NCI-H1048 (cell line): ENCODE measurements around the gene POPDC2.

Experiments
- DNase-seq: peaks from one replicate; lab custom pipeline; 2025; lab: John Stamatoyannopoulos, UW

The POPDC2 gene

GRCh38 chr3:119669906-119670570, 9.6 kb upstream of the POPDC2 start:
- DNase-seq: no peak

GRCh38 chr3:119665954-119666559, 5.7 kb upstream of the POPDC2 start:
- no peak for DNase-seq

- no peak for DNase-seq
Observed at GRCh38 chr3:119664850-119665379, 4.5 kb upstream of the POPDC2 start.

GRCh38 chr3:119664370-119664769, 4.0 kb upstream of the POPDC2 start:
- DNase-seq: no peak

GRCh38 chr3:119663885-119664284, 3.5 kb upstream of the POPDC2 start:
- no peak for DNase-seq

GRCh38 chr3:119662604-119663373, 2.4 kb upstream of the POPDC2 start:
- DNase-seq: no peak

- no peak for DNase-seq
Observed at GRCh38 chr3:119659606-119660291, 640 bp downstream of the POPDC2 start.

GRCh38 chr3:119658994-119659393, 1.4 kb downstream of the POPDC2 start:
- DNase-seq: no peak

- no peak for DNase-seq
Observed at GRCh38 chr3:119657887-119658702, 2.3 kb downstream of the POPDC2 start.

GRCh38 chr3:119653876-119654275, 6.5 kb downstream of the POPDC2 start:
- DNase-seq: no peak

- no peak for DNase-seq
Observed at GRCh38 chr3:119652306-119653033, 7.9 kb downstream of the POPDC2 start.

GRCh38 chr3:119649761-119650160, 10.6 kb downstream of the POPDC2 start:
- DNase-seq: no peak

GRCh38 chr3:119647843-119648575, 12.4 kb downstream of the POPDC2 start:
- no peak for DNase-seq

- DNase-seq: no peak
Observed at GRCh38 chr3:119647171-119647570, 13.2 kb downstream of the POPDC2 start.

GRCh38 chr3:119645813-119646212, 14.6 kb downstream of the POPDC2 start:
- DNase-seq: no peak

GRCh38 chr3:119644481-119644880, 15.9 kb downstream of the POPDC2 start:
- DNase-seq: no peak

GRCh38 chr3:119643528-119643927, 16.9 kb downstream of the POPDC2 start:
- DNase-seq: no peak

- DNase-seq: no peak
Observed at GRCh38 chr3:119642746-119643473, 17.5 kb downstream of the POPDC2 start.

GRCh38 chr3:119641416-119641815, 19.0 kb downstream of the POPDC2 start:
- DNase-seq: no peak
